A673 (cell line): Measurements from ENCODE around the gene ERGIC3. TPM values are rescaled to one million over a fixed set of nuclear protein-coding genes. Genes with fewer than 3 reads are reported as not detected.
"Not testable (repeated sequence)": the region's sequence is repeated elsewhere in the genome, so short reads cannot be mapped to it uniquely, and the experiment has no call there.

Source experiments
- BruUV-seq: library from RNA; stranded (reverse); fragments of 400-500 nt; replicated peaks from 2 replicates; lab custom pipeline; 2021; lab: Mats Ljungman, UMichigan
- CTCF ChIA-PET: fragments of 300-600 bp; sonication (Branson Sonifier 250); formaldehyde crosslinking; loops from one replicate; lab custom pipeline; 2022; ENCODE audit warnings: antibody characterized with exemption; lab: Charles Lee
- POLR2A ChIA-PET: fragments of 300-600 bp; sonication (Branson Sonifier 250); formaldehyde crosslinking; loops from one replicate; lab custom pipeline; 2022; ENCODE audit warnings: antibody characterized with exemption; ENCODE audit not compliant: low non-redundant PET; lab: Charles Lee
- DNase-seq: peaks from one replicate; pipeline ENCODE4 v3.0.0-alpha.2; 2015; ENCODE audit warnings: low spot score
- H3K27ac ChIP-seq: fragments of 200-600 bp; sonication (generic); 2 replicates; pipeline ENCODE4 v1.5.1; 2016; ENCODE audit warnings: mixed run types, low read depth, mild to moderate bottlenecking, mixed read lengths, antibody characterized with exemption, low read length; ENCODE audit not compliant: poor library complexity, severe bottlenecking
- H3K27me3 ChIP-seq: fragments of 200-600 bp; sonication (generic); replicated peaks from 2 replicates; pipeline ENCODE4 v1.6.1; 2017; ENCODE audit warnings: mixed run types, low read depth, mild to moderate bottlenecking, mixed read lengths, antibody characterized with exemption, low read length; ENCODE audit not compliant: insufficient read depth, poor library complexity
- H3K36me3 ChIP-seq: fragments of 200-600 bp; sonication (generic); 2 replicates; pipeline ENCODE4 v1.6.1; 2016; ENCODE audit warnings: mixed run types, mild to moderate bottlenecking, mixed read lengths, antibody characterized with exemption, low read length; ENCODE audit not compliant: insufficient read depth, poor library complexity, severe bottlenecking
- H3K4me1 ChIP-seq: fragments of 200-600 bp; sonication (generic); 2 replicates; pipeline ENCODE4 v1.6.1; 2017; ENCODE audit warnings: mixed run types, mild to moderate bottlenecking, mixed read lengths, antibody characterized with exemption, low read length; ENCODE audit not compliant: insufficient read depth, poor library complexity, severe bottlenecking
- H3K4me3 ChIP-seq: fragments of 200-600 bp; sonication (generic); 2 replicates; pipeline ENCODE4 v1.5.1; 2016; ENCODE audit warnings: low read depth, mixed run types, mild to moderate bottlenecking, mixed read lengths, low read length; ENCODE audit not compliant: poor library complexity, severe bottlenecking
- H3K9me3 ChIP-seq: fragments of 200-600 bp; sonication (generic); 2 replicates; pipeline ENCODE4 v1.6.1; 2016; ENCODE audit warnings: mixed run types, low read depth, mild to moderate bottlenecking, mixed read lengths, antibody characterized with exemption, low read length; ENCODE audit not compliant: poor library complexity, severe bottlenecking
- EZH2 ChIP-seq: fragments of 200-600 bp; sonication (generic); IDR thresholded peaks from 2 replicates; pipeline ENCODE4 v1.6.1; 2017; ENCODE audit warnings: borderline replicate concordance, low read depth, mild to moderate bottlenecking, mixed read lengths, antibody characterized with exemption, low read length; ENCODE audit not compliant: poor library complexity, severe bottlenecking
- intact Hi-C: fragments of 100-400 bp; cut with micrococcal nuclease; formaldehyde crosslinking; loops from one replicate; pipeline ENCODE4 v1.10.0; 2022; ENCODE audit not compliant: unreplicated experiment
- total RNA-seq: library from RNA; stranded (reverse); gene quantifications from 2 replicates; pipeline ENCODE4 v1.2.3, GENCODE V29; 2021
- TF ChIP-seq, protein P1 (sequence below): fragments of 300-800, 200-600 bp; sonication (generic); conservative IDR thresholded peaks from 2 replicates; pipeline ENCODE4 v1.5.1; 2017; ENCODE audit warnings: low read depth, mild to moderate bottlenecking, antibody characterized with exemption, low read length, moderate library complexity, mixed read lengths

Gene ERGIC3
- total RNA-seq, 1 experiment from 2014 or later = 256 TPM

DNA sequence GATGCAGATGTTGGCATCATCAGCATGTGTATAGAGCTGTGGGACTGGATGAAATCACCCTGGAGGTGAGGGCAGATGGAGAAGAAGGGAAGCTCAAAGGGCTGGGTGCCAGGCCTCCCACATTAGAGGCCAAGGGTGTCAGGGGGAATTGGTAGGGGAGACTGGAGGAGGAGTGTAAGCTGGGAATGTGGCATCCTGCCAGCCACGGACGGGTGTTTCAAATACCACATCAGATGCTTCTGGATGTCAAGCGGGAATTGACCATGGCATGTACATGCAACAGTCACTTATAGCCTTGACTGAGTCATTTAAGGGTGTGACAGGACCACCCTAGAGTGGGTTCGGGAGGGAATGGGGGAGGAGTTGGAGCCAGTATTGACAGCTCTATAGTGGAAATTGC lies 9.6 kb downstream of the ERGIC3 start:
- Histone ChIP-seq H3K9me3 (no peaks in the 10 kb centered on the region), H3K27ac (no peak overlapping the region), H3K27me3 (no peaks in the 10 kb centered on the region), H3K36me3 (peaks cover 46% of the 10 kb centered on the region), H3K4me3 (no peak overlapping the region), H3K4me1 (no peaks in the 10 kb centered on the region)
- POLR2A ChIA-PET = no interaction called here
- TF ChIP-seq, protein P1, sequence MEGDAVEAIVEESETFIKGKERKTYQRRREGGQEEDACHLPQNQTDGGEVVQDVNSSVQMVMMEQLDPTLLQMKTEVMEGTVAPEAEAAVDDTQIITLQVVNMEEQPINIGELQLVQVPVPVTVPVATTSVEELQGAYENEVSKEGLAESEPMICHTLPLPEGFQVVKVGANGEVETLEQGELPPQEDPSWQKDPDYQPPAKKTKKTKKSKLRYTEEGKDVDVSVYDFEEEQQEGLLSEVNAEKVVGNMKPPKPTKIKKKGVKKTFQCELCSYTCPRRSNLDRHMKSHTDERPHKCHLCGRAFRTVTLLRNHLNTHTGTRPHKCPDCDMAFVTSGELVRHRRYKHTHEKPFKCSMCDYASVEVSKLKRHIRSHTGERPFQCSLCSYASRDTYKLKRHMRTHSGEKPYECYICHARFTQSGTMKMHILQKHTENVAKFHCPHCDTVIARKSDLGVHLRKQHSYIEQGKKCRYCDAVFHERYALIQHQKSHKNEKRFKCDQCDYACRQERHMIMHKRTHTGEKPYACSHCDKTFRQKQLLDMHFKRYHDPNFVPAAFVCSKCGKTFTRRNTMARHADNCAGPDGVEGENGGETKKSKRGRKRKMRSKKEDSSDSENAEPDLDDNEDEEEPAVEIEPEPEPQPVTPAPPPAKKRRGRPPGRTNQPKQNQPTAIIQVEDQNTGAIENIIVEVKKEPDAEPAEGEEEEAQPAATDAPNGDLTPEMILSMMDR = no peak
- no peak for TF ChIP-seq EZH2
- BruUV-seq = no TSS peak
- intact Hi-C loops = no loop called here
- CTCF ChIA-PET = no interaction called here
- no peak for DNase-seq

DNA sequence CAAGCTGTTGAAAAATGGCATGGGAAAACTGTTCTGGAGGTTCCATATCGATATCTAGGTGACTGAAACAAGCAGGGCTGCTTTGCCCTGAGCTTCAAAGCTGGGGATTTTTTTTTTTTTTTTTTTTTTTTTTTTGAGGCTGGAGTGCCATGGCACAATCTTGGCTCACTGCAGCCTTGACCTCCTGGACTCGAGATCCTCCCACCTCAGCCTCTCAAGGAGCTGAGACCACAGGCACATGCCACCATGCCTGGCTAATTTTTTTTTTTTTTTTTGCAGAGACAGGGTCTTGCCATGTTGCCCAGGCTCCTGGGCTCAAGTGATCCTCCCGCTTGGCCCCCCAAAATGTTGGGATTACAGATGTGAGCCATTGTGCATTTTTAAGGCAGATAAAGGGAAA lies 11.0 kb downstream of the ERGIC3 start:
- DNase-seq = no peak
- no TSS peak for BruUV-seq
- intact Hi-C loops = no loop called here
- no peak for TF ChIP-seq EZH2
- TF ChIP-seq, protein P1 = no peak
- Histone ChIP-seq H3K27me3 (no peaks in the 10 kb centered on the region), H3K4me1 (no peaks in the 10 kb centered on the region), H3K36me3 (peaks cover 40% of the 10 kb centered on the region), H3K27ac (no peak overlapping the region), H3K4me3 (no peak overlapping the region), H3K9me3 (no peaks in the 10 kb centered on the region)
- ChIA-PET POLR2A (interaction anchor here (0.6 to 0.9 kb wide), 2 partner anchors 108 to 189 kb away, joined by 3 to 6 read pairs; partner anchors contain the start of gene RBM39), CTCF (no interaction called here)

DNA sequence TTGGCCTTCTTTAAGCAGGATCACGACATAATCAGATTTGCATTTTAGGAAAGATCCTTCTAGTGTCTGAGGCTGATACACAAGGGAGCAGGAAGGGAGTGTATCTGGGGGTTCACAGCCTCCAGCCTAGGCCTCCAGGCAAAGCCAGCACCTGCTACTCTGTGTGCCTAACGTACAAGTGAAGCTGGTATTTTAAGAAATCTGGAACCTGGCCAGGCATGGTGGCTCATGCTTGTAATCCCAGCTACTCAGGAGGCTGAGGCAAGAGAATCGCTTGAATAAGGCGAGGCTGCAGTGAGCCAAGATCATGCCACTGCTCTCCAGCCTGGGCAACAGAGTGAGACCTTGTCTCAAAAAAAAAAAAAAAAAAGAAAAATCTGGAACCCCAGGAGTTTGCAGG lies 13.6 kb downstream of the ERGIC3 start:
- DNase-seq, H3K27ac ChIP-seq, H3K4me1 ChIP-seq, intact Hi-C loops, H3K9me3 ChIP-seq, POLR2A ChIA-PET, H3K4me3 ChIP-seq, H3K27me3 ChIP-seq, BruUV-seq: not testable (repeated sequence)
- H3K36me3 ChIP-seq = peaks cover 21% of the 10 kb centered on the region
- CTCF ChIA-PET = interaction anchor here (0.5 kb wide), 1 partner anchor 36 kb away, joined by 5 read pairs; no protein-coding TSS in a partner anchor
